Measurements from ENCODE around the gene CNOT8.

Gene CNOT8

GRCh38 chr5:154858972-154859871 lies 795 bp downstream of the CNOT8 start:
- no peak for DNase-seq (ENCODE audit: low read depth)
- no peak for TF ChIP-seq CTCF (conservative IDR thresholded peaks at IDR 0.05; ENCODE audit: low read length)
- H3K4me3 ChIP-seq (ENCODE audit: low read length) = peak overlapping the region; percentile 93

GRCh38 chr5:154860123-154860522 lies 1.7 kb downstream of the CNOT8 start:
- TF ChIP-seq CTCF (conservative IDR thresholded peaks at IDR 0.05; ENCODE audit: low read length) = no peak

GRCh38 chr5:154860765-154861164 lies 2.3 kb downstream of the CNOT8 start:
- H3K4me3 ChIP-seq (ENCODE audit: low read length) = peak overlapping the region; percentile 93
- TF ChIP-seq CTCF (conservative IDR thresholded peaks at IDR 0.05; ENCODE audit: low read length) = no peak
- no peak for DNase-seq (ENCODE audit: low read depth)

More at GRCh38 chr5:154860123-154860522, 1.7 kb downstream of the CNOT8 start:
- DNase-seq (ENCODE audit: low read depth) = peak; percentile 81
- peak overlapping the region; percentile 93 for H3K4me3 ChIP-seq (ENCODE audit: low read length)

- DNase-seq (ENCODE audit: low read depth) = no peak
- TF ChIP-seq CTCF (conservative IDR thresholded peaks at IDR 0.05; ENCODE audit: low read length) = no peak
- no peak overlapping the region for H3K4me3 ChIP-seq (ENCODE audit: low read length)
These were observed 3.5 kb downstream of the CNOT8 start for GRCh38 chr5:154861946-154862345.

- DNase-seq (ENCODE audit: low read depth) = peak; percentile 55
- no peak overlapping the region for H3K4me3 ChIP-seq (ENCODE audit: low read length)
- TF ChIP-seq CTCF (conservative IDR thresholded peaks at IDR 0.05; ENCODE audit: low read length) = no peak
These were observed 4.3 kb downstream of the CNOT8 start for GRCh38 chr5:154862766-154863165.

GRCh38 chr5:154863291-154864080 lies 5.1 kb downstream of the CNOT8 start:
- H3K4me3 ChIP-seq (ENCODE audit: low read length) = no peak overlapping the region
- no peak for TF ChIP-seq CTCF (conservative IDR thresholded peaks at IDR 0.05; ENCODE audit: low read length)
- peak; percentile 72 for DNase-seq (ENCODE audit: low read depth)
